Measurements from ENCODE around the gene CSNK2A3.
A peak's percentile ranks its signal among the peaks of the same experiment; 100 is the strongest.
"Not testable (repeated sequence)": the region's sequence is repeated elsewhere in the genome, so short reads cannot be mapped to it uniquely, and the experiment has no call there.

CSNK2A3 gene
- total RNA-seq: 1.4 to 2.8 (median 2.1) reads per million in 17 experiments

DNA sequence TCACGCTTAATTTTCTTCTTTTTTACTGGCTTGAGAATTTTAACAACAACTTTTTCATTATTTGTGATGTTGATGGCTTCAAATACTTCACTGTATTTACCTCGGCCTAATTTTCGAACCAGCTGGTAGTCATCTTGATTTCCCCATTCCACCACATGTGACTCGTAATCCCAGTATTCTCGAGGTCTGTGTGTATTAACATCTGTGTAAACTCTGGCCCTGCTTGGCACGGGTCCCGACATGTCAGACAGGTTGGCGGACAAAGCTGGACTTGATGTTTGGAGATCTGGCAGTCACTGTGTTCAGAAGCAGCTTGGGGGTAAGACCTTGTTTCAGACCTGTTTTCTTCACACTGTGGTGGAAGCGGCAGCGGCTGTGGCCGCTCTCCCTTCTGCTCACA, at the start of gene CSNK2A3:
Gene CSNK2A3 (minus strand): TSS at position 373 of the 400 bp plus-strand sequence. CDS start 131 bp downstream, at position 242.
- not testable (repeated sequence) for DNase-seq

DNA sequence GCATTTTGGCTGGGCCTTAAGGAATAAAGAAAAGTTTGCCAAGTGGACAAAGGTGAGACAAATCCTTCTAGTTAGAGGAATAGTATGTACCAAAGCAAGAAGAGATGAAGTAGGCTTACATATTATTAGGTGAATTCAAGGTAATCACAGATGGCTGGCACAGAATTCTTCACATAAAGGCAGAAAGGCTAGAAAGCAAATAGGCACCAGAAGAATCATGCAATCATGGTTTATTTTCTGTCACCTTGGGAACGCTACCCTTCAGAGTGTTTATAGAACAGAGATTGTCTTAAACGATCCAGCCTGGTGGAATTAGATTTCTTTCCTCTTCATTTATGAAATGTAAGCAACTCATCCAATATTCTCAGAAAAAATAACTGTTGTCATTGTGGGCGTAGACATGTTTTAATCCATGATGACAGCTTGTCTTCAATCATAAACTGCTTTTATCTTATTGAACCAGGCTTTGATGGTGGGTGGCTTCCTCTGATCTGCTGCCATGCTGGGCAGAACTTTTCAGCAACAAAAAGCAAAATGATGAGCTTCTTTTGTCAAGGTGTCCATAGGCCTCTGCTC, 49.0 kb upstream of the CSNK2A3 start:
- DNase-seq: no peak

DNA sequence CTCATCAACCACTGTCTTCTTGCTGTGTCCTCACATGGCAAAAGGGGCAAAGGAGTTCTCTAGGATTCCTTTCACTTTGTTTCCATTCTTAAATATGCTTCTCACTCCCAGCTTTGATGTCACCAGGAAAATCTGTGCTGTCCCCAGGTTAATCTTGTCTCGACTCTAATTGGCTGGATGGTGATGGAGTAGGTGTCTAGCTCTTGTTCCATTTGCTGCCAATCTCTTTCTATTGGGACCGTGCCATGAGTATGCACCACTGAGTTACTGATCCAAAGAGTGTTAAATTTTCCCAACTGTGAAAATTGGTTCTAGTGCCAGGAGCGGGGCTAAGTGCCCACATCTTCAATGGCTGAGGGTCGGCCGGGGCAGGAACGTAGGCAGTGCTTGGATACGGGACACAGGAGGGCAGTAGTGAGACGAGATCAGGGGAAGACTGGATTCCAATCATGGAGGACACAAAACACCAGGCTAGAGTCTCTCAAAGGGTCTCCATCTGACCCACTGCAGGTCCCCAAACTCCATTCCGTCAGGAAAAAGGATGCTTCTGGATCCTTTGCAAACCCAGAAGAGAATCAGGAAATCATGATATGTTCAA, 47.7 kb upstream of the CSNK2A3 start:
- DNase-seq: peak; percentile 19 to 52 (median 29)

DNA sequence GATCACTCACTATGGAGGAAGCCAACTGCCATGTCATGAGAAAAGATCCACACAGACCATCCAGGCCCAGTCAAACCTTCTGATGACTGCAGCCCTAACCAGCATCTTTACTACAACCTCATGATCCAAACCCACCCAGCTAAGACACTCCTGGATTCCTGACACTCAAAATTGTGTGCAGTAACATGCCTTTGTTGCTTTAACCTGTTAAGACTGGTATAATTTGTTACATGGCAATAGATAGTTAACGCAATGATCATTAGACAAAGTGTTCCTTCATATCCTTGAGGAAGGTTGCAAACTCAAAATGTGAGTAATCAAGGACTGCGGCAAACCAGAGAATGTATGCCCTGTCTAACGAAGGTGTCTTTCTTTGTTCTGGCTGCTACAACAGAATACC, 47.1 kb upstream of the CSNK2A3 start:
- DNase-seq: no peak

DNA sequence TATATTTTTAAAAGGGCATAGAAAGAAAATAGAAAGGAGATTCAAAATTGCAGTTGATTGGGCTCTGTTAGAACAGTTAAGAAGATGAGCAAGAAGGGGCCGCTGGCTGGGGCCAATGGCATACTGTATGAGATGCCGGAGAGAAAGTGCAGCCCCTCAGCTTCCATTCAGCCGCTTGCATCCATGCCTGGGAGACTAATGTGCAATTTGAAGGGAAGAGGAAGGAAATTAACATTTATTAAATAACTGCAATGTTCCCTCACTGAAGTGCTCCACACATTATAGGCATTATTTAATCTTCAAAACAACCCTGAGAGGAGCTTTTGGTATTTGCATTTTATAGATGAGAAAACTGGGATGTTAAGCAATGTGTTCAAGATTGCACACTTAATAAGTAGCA, 44.7 kb upstream of the CSNK2A3 start:
- DNase-seq: no peak

DNA sequence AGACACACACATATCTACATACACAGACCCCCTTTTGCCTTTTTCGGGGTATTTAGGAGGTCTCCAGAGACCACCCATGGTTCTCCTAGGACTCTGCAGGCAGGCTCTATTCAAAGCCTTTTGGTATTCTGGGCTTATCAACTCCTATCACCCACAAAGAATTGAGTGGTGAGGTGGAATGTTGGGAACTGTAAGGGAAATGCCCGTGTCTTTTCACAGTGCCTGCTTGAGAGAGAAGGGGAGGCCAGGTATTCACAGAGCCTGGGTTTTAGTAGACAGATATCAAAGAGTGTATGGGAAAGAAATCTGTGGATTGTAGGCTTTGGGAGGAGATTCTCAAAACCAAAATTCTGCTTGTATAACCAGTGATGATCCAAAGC, 44.0 kb upstream of the CSNK2A3 start:
- DNase-seq: no peak

DNA sequence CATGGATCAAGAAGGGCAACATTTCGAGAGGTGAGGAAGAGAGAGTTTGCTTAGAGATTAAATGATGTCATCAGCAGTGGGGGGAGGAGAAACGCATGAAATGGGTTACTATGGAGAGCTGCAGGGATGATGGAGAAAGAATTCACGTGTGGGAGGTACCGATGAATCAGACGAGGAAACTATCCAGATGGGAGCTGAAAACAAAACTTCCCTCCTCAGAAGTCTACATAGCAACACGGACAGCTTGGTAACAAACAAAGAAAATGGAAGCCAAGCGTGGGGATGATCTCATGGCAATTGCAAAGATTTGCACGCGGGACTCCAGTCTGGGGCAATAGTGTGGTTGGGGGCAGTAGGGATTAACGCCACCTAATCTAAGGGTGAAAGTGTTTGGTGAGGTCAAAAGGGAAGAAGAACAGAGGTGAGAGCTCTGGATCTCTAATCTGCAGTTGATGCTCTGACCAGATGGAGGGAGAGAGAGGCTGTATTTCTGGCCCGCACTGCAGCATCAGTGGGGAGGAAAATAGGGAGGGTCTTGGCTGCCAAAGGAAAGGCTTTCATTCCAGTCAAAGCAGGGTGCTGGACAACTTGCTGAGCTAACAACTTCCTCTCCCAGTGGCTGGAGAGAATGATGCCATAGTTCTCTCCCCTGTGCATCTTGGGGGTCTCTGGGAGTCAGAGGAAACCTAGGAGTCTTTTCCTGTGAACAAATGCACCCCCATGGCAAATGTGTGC, 43.4 kb upstream of the CSNK2A3 start:
- DNase-seq: peak in 2 of 4 experiments; percentile 37 to 39

DNA sequence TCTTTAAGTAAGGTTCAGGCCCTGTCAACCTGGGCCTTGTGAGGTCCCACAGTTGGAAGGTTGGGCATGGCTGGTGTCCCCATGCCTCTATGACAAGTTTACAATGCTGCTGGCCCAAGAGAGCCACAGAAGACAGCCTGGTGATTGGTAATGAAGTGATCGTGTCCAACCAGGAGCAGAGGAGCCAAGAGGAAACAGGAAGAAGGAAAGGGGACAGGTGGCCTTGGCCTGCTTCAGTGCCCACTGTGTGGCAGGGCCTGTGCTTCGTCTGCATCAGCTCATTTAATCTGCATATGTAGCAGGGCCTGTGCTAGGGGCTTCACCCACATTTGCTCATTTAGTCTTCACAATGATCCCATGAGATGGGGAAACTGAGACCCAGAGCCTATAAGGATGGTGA, 42.1 kb upstream of the CSNK2A3 start:
- DNase-seq: no peak

DNA sequence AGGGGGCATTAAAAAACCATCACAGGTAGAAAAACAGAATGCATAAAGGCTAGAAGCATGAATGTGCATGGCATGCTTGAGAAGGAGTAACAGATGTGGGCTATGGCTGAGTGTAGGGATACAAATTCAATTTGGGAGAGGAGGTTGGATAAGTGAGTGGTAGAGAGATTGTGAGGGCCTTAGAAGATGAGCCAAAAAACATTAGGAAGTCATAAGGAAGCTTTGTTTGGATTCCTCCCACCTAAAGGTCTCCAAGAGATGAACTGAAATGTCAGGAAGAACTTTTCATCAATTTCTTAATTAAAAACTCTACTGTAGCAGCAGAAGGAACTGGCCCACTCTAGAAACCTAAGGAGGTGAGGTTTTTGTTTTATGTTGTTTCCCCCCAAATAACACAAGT, 41.2 kb upstream of the CSNK2A3 start:
- DNase-seq: no peak

DNA sequence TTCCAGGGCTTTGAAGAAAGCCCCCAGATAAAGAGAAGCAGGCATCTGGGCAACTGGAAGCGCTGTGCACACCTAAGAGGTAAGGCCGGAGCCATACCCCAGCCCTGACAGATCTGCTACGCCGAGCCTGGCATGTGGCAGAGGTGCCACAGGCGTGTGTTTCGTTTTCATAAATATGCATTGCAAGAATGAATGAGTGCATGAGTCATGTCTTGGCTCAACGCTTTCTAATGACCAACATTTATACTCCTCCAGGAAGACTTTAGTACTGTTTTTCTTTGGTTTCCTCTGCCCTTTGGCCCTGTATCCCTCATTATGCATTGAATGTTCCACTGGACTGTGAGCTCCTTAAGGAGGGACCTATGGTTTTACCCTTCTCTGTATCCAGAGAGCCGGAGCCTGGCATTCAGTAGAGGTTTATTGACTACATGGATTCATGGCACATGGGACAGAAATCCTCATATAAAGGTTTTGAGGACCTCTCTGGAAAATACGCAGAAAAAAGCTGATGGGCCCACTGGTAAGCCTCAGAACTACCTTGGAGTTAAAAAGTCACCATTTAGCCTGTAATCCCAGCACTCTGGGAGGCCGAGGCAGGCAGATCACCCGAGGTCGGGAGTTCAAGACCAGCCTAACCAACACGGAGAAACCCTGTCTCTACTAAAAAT, 38.9 kb upstream of the CSNK2A3 start:
- DNase-seq: no peak

DNA sequence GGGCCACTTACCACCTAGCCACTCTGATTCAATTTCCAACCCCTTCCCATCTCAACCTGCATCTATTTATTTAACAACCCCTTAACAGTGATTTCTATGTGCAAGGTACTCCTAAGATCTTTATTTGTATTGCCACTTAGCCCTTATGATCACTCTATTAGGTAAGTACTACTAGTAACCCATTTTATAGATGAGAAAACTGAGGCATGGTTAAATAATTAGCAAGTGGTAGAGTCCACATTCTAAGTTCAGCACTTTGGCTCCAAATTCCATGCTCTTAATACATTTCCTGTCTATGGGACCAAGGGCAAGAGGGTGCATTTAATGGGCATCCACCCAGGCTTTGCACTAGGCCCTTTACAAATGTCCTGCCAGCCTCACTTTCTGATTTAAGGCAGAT, 38.1 kb upstream of the CSNK2A3 start:
- DNase-seq: no peak

DNA sequence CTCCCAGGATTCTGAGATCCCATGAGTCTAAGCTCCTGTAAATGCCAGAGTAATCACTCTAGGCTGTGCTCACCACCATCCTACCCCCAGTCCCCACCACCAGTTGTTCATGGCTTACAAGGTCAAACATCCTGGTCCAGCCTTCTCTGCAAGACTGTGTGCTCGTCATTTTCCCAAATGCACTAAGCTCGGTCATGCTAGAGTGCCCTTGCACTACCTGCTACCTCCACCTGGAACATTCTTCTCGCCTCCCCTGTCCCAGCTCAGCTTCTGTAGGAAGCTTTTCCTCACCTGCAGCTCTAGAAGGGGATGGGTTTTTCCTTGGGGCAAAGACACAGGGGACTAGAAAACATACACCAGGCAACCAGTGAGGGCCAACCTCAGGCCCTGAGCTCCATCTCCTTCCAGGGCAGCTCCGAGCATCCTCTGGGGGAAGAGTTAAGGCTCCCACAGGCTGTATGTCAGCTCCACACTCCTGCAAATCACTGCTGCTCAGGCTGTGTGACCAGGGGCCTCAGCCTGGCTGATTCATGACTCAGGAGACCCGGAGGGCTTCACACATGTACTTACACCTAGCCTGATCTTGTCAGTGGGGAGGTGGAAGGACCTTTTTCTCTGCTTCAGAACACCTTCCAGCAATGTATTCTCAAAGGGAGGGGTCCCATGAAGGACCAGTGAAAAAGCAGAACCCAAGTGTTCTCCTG, 37.2 kb upstream of the CSNK2A3 start:
- DNase-seq: no peak

DNA sequence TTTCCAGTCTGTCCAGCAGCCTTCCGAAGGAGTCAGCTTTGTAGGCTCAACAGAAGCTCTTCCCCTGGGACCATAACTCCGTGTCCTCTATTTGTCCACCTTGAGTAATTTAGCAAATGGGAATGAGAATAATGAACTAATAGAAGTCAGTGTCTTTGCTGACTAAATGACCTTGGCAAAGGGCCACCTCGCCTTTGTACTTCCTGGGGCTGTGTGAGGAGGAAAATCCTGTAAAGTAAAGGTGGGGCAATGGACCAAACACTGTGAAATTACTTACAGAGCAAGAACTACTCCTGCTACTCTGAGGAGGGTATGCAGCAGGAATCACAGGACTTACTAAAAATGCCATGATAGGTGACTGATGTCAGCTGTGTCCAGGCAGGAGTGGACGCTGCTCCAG, 36.2 kb upstream of the CSNK2A3 start:
- no peak for DNase-seq

DNA sequence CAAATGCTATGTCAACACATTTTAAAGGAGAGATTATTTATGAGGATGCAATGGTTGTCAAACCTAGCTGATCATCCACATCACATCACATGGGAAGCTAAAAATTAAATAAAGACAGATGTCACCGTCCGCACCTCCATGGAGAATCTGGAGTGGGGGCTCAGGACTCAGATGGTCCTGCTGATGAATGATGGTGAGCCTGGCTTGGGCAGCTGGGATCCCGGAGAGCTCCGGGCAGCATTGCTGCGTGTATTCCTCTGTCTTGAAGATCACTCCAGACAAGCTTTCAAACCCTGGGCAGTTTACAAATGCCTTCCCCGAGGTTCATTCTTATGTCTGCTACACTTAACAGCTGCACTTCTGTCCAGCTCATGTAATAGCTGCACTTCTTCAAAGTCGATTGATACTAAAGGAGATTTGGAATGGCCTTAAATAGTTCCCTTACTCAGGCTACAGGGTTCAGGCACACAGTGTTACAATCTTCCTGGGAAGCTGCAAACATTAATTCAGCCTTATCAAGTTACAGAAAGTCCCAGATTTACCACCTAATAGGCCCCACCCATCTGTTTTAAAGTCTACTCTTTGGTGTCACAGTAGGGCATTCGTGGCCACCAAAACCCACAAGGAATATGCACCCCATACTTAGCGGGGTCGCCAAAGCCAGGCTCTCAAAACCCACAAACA, 34.7 kb upstream of the CSNK2A3 start:
- no peak for DNase-seq

DNA sequence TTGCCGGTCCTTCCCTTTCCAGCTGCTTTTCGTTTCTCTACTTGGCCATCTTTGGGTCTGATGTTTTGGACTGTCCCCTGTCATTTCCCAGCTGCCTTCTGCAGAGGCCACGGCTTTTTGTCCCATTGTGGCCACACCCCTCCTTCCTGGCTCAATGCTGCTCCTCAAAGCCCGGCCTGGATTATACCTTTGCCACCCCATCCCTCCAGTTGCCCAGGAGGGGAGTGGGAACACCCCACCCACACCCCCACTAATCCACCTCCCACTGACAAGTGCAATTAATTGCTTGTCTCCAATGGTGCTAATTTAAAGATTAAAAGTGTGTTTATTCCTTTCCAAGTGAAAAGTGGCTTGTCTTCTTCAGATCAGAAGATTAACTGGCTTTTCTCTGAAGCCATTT, 34.2 kb upstream of the CSNK2A3 start:
- DNase-seq: no peak

DNA sequence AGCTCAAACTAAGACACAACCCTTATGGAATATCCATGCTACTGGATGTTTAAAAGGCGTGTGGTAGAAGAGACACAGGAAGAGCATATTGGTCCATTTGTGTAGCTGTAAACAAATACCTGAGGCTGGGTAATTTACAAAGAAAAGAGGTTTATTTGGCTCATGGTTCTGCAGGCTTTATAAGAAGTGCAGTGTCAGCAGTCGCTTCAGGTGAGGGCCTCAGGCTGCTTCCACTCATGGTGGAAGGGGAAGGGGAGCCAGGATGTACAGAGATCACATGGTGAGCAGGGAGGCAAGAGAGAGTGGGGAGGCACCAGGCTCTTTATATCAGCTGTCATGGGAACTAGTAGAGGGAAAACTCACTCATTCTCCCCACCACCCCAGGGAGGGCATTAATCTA, 31.8 kb upstream of the CSNK2A3 start:
- no peak for DNase-seq

DNA sequence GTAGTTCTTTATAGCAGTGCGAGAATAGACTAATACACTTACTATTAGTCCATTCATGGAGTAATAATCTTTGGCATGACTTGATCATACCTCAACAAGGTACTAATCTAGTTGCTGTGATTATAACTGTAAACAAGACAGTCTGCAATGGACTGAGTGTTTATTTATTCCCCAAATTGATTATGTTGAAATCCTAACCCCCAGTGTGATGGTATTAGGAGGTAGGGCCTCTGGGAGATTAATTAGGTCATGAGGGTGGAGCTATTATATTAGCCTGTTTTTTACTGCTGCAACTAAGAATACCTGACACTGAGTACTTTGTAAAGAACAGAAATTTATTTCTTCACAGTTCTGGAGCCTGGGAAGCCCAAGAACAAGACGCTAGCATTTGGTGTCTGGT, 30.9 kb upstream of the CSNK2A3 start:
- DNase-seq: no peak

DNA sequence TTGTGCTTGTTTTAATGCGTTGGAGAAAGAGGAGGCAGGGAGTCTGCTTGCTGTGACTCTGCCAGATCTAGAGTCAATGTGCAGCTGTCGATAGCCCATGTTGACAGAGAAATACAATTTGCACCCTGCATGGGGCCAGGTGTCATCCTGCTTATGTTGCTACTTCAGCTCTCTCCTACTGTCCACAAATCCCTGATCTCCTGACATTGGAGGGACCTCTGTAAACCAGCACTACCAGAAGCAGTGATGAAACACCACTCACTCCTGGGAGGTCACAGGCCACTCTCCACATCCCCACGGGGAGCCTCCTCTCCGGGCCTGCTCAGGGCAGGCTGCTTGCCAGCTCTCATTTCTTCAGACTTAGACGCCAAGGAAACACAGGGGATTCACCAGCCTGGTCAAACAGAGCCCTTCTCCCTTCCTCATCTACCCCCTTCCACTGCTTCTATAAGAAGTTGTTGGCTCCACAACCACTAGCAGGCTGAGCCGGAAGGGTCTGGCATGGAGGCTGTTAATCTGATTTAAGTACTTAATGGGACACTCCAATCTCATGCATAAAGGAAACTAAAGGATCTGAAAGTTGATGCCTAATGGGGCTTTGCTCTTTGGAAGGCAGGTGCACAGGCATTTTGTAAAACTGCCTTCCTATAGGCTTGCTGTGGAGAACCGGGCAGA, 29.9 kb upstream of the CSNK2A3 start:
- DNase-seq: no peak

DNA sequence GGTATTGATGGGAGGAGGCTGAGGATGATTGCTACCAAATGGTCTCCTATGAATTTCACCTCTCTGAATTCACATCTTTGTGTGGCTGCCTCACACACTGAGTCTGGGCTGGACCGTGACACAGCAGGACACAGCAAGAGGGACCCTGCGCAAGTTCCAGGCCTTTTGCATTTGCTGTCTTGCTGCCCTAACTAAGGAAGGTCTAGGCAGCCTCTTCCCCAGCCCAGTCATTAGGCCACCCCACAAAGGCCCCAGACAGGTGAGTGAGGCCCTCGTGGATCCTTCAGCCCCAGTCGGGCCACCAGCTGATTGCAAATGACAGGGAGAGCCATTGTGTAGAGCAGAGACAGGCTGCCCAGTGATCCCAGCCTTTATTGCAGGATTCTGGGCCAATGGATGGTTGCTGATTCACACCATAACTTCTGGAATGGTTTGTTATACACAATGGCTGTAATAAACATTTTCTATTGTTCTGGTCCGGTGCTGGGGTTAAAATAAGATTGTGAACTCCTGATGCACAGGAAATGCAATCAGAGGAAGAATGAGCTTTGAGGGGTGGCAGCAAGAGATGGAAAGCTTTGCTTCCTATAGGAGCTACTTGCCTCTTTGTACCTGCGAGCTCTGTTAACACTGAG, 28.5 kb upstream of the CSNK2A3 start:
- no peak for DNase-seq

DNA sequence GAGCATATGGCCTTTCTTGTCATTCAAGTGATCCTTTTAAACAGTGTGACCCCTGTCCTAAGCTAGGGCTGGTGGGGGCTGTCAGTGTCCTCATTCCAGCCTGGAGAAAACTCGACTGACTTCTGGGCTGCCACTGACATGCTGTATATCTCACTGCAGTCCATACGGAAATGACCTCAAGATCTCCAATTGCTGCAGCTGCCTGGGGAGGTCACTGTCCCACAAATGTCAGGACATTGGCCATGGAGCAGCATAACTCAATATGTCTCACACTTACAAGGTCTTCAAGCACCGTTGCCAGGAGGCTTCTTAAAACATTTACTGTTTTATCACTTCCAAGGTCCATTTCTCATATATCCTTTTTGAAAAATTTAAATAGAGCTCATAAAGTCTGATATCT, 27.8 kb upstream of the CSNK2A3 start:
- DNase-seq: no peak

DNA sequence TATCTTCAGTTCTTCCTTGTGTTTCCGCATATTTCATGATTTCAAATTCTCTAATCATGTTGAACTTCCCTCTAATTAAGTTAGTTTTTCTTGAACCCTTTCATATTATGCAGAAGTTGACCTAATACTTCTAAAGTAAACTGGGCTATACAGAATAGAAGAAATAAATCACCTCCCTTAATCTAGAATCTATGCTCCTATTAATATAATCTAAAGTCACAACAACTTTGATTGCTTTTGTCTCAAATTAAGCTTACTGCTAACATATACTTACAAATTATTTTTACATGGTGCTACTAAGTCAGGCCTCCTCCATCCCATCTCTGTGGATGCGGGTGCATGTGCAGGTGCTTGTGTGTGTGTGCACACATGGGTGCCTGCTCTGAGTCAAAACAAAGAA, 27.3 kb upstream of the CSNK2A3 start:
- DNase-seq: no peak
